Chondrocyte (in vitro differentiated cells): ENCODE measurements around the gene SLC49A3. TPM values are rescaled to one million over a fixed set of nuclear protein-coding genes. Genes with fewer than 3 reads are reported as not detected.
"Not testable (repeated sequence)": the region's sequence is repeated elsewhere in the genome, so short reads cannot be mapped to it uniquely, and the experiment has no call there.

Experiments
- DNase-seq: peaks from one replicate; pipeline ENCODE4 v3.0.0; 2021; ENCODE audit warnings: mixed read lengths, low spot score
- H3K27ac Mint-ChIP-seq: one replicate; pipeline ENCODE4 v1.8.0; 2021; ENCODE audit warnings: mild to moderate bottlenecking, moderate library complexity, mixed read lengths; ENCODE audit not compliant: unreplicated experiment
- H3K27me3 Mint-ChIP-seq: 2 replicates; pipeline ENCODE4 v1.8.0; 2021; ENCODE audit warnings: low read depth, mixed read lengths
- H3K36me3 Mint-ChIP-seq: 2 replicates; pipeline ENCODE4 v1.8.0; 2021; ENCODE audit warnings: low read depth, mixed read lengths
- H3K4me1 Mint-ChIP-seq: 2 replicates; pipeline ENCODE4 v1.8.0; 2021; ENCODE audit warnings: low read depth, mild to moderate bottlenecking, mixed read lengths
- H3K4me3 Mint-ChIP-seq: one replicate; pipeline ENCODE4 v1.8.0; 2021; ENCODE audit warnings: mild to moderate bottlenecking, moderate library complexity, mixed read lengths; ENCODE audit not compliant: unreplicated experiment
- H3K9me3 Mint-ChIP-seq: 2 replicates; pipeline ENCODE4 v1.8.0; 2021; ENCODE audit warnings: low read depth, mixed read lengths
- CTCF ChIP-seq: fragments of 200-600 bp; sonication (generic); IDR thresholded peaks from 2 replicates; pipeline ENCODE4 v1.5.0; 2021; ENCODE audit warnings: antibody characterized with exemption, mild to moderate bottlenecking, moderate library complexity
- long read RNA-seq: library from polyadenylated mRNA; stranded (forward); transcript quantifications from one replicate; pipeline ENCODE4 v2.0.0, GENCODE V29; 2021
- total RNA-seq: library from RNA; stranded (reverse); gene quantifications from 3 replicates; pipeline ENCODE4 v1.2.1, GENCODE V29; 2021

Gene SLC49A3
- total RNA-seq: 0.85 to 1.3 TPM (median 0.89 TPM) in 3 replicates
- long read RNA-seq, partial matches to known transcripts: 0 of 1 reads
- long read RNA-seq, other reads (novel, unspliced or antisense): 1 of 1 reads

DNA sequence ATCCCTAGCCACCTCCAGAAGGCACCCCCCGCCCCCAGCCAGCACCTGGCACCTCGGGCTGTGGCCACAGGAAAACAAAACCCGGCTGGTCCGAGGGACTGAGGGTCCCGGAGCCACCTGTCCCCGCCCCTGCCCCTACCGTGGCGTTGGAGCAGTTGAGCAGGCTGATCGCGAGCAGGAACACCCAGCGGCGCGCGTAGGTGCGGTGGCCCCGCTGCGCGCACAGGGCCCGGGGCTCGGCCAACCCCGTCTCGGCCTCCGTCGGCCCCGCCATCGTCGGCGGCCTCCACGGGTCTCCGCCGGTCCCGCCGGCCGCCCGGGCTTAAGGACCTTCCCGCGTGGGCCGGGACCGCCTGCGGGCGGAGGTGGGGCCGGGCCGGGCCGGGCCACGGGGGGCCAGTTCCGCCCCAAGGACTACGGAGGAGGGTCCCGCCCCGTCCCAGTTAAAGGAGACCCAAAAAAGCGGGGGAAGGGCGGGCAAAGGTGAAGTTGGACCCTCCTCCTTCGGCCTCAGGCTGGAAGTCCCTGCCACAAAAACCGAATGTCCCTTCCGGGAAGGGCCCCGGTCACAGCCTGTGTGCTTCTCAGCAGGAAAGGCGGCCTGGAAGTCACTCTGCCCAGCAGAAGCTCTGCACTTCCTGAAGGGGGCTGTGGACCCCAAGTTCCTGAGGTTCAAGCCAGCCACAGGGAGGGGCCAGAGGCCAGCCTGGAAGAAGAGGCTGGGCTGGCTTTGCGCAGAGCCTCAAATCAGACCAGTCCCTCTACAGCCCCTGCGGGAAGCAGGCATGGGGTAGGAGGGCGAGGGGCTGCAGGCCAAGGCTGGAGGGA is at the start of gene SLC49A3:
Gene SLC49A3 (minus strand): TSS at position 298 of the 828 bp plus-strand sequence. CDS start 24 bp downstream, at position 274.
- H3K27ac Mint-ChIP-seq: no peak within 1 kb of the TSS
- no peaks in the 10 kb centered on the region for H3K9me3 Mint-ChIP-seq
- no peak within 1 kb of the TSS for H3K4me3 Mint-ChIP-seq
- TF ChIP-seq CTCF: no peak
- DNase-seq: no peak
- peaks cover 11% of the 10 kb centered on the region for H3K4me1 Mint-ChIP-seq
- no peaks in the 10 kb centered on the region for H3K27me3 Mint-ChIP-seq
- no peaks in the 10 kb centered on the region for H3K36me3 Mint-ChIP-seq

DNA sequence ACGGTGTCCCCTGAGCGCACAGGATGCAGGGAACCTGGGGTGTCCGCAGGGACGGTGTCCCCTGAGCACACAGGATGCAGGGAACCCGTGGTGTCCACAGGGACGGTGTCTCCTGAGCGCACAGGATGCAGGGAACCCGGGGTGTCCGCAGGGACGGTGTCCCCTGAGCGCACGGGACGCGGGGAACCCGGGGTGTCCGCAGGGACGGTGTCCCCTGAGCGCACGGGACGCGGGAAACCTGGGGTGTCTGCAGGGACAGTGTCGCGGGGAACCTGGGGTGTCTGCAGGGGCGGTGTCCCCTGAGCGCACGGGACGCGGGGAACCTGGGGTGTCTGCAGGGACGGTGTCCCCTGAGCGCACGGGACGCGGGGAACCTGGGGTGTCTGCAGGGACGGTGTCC is 47.6 kb upstream of the SLC49A3 start:
- H3K9me3 Mint-ChIP-seq, H3K27me3 Mint-ChIP-seq, DNase-seq, H3K4me1 Mint-ChIP-seq, H3K27ac Mint-ChIP-seq, H3K4me3 Mint-ChIP-seq: not testable (repeated sequence)
- H3K36me3 Mint-ChIP-seq: peaks cover 20% of the 10 kb centered on the region

DNA sequence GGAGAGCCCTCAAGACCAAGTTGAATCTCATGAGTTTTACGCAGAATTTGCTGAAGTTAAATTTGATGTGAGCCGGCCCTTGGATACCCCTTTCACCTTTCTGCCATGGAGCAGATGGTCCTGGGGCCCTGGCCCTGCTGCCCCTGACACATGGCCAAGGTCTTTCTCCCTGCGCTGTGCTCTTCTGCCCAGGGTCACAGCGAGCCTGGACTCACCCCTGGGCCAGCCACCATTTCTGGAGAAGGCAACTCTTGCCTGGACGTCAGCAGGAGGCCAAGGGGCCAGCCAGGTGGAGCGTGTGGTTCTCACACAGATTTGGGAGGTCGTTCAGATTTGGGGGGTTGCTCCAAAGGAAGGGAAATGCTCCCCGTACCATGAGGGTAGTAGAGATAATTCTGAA is 46.6 kb upstream of the SLC49A3 start:
- no peaks in the 10 kb centered on the region for H3K4me1 Mint-ChIP-seq
- H3K27me3 Mint-ChIP-seq: no peaks in the 10 kb centered on the region
- no peak overlapping the region for H3K27ac Mint-ChIP-seq

DNA sequence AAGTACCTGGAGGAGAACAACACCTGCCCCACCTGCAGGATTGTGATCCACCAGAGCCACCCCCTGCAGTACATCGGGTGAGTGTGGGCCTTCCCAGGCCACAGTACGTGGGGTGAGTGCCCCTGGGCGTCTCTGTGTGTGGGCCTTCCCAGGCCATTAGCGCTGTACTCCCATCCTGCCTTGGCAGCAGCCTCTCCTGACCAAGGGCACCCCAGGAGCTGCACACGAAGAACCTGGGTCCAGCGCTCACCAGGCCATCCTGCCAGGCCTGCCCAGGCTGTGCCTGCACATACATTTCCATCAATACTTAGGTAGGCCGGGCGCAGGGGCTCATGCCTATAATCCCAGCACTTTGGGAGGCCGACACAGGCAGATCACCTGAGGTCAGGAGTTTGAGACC is 46.0 kb upstream of the SLC49A3 start:
- Mint-ChIP-seq H3K4me1 (no peaks in the 10 kb centered on the region), H3K27ac (no peak overlapping the region), H3K9me3 (no peaks in the 10 kb centered on the region), H3K36me3 (peaks cover 26% of the 10 kb centered on the region), H3K4me3 (no peak overlapping the region), H3K27me3 (no peaks in the 10 kb centered on the region)
- no peak for DNase-seq
- TF ChIP-seq CTCF: no peak

More for the DNA sequence above, 46.6 kb upstream of the SLC49A3 start:
- Mint-ChIP-seq H3K36me3 (peaks cover 23% of the 10 kb centered on the region), H3K9me3 (no peaks in the 10 kb centered on the region), H3K4me3 (no peak overlapping the region)
- TF ChIP-seq CTCF: no peak
- DNase-seq: peak; percentile 52

DNA sequence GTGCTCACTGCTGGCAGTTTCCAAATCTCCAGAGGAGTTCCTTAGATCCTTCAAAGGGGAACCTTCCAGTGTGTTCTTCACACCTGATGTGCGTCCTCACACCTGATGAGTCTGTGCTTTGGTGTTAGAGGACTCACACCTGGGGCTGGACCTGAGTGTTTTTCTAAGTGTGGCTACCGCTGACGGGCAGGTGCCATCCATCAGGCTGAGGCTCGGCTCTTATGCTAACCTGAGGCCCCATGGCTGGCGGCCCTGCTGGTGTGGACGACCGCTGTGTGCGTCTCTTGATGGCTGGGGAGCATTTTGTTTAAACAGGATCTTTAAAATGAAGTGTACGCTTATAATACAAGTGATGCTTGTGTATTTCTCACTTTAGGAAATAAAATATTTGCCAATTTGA is 45.1 kb upstream of the SLC49A3 start:
- Mint-ChIP-seq H3K4me3 (no peak overlapping the region), H3K9me3 (no peaks in the 10 kb centered on the region), H3K27me3 (no peaks in the 10 kb centered on the region), H3K36me3 (peaks cover 26% of the 10 kb centered on the region), H3K4me1 (no peaks in the 10 kb centered on the region), H3K27ac (no peak overlapping the region)
- TF ChIP-seq CTCF: no peak
- DNase-seq: no peak

DNA sequence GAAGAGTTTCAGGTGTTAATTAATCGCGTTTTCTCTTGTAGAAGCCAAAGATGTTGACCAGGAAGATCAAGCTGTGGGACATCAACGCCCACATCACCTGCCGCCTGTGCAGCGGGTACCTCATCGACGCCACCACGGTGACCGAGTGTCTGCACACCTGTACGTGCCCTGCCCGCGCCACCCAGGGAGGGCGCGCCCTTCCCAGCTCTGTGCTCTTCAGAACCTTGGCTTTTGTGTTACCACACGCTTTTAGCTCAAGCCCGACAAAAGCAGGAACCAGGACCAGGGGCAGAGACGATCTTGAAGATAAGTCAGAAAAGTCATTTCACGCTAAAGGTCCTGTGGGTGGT is 44.7 kb upstream of the SLC49A3 start:
- Mint-ChIP-seq H3K4me1 (no peaks in the 10 kb centered on the region), H3K27me3 (no peaks in the 10 kb centered on the region), H3K36me3 (peaks cover 26% of the 10 kb centered on the region), H3K27ac (no peak overlapping the region), H3K4me3 (no peak overlapping the region), H3K9me3 (no peaks in the 10 kb centered on the region)
- no peak for DNase-seq
- no peak for TF ChIP-seq CTCF
